CD4-positive, alpha-beta T cell (primary cell): ENCODE data around the gene HSD17B11. TPM values are rescaled to one million over a fixed set of nuclear protein-coding genes. Genes with fewer than 3 reads are reported as not detected.

Source experiments
- ATAC-seq: fragments of 200-7000 bp; cut with Tn5 transposase; one replicate; pipeline ENCODE4 v1.10.0; 2022; ENCODE audit warnings: mild to moderate bottlenecking; ENCODE audit not compliant: poor library complexity
- CTCF ChIA-PET: fragments of 350-600 bp; sonication (Branson Sonifier 250); formaldehyde crosslinking; loops from one replicate; lab custom pipeline; 2021; ENCODE audit warnings: antibody characterized with exemption, inconsistent platforms; lab: Charles Lee
- POLR2A ChIA-PET: fragments of 350-600 bp; sonication (Branson Sonifier 250); formaldehyde crosslinking; loops from one replicate; lab custom pipeline; 2021; ENCODE audit warnings: antibody characterized with exemption, inconsistent platforms; lab: Charles Lee
- DNase-seq, 14 experiments: peaks; one replicate each; pipeline ENCODE4 v3.0.0-alpha.2; 2013 to 2020; ENCODE audit warnings: mixed read lengths in 2 of 14
- H3K27ac ChIP-seq, 2 donors: one replicate each; pipeline versions ENCODE4 v1.5.1 to v1.7.0; 2013; ENCODE audit warnings: low read length in 2 of 2, low read depth in 1 of 2, mild to moderate bottlenecking in 1 of 2
- H3K27me3 ChIP-seq, 2 experiments: 1 replicate in 1 of 2; 2 replicates in 1 of 2; pipeline versions ENCODE4 v1.6.1 to v1.7.0; 2013; ENCODE audit warnings: low read length in 2 of 2, control low read depth in 1 of 2, mild to moderate bottlenecking in 1 of 2, moderate library complexity in 1 of 2; ENCODE audit not compliant: insufficient read depth in 2 of 2, control insufficient read depth in 1 of 2
- H3K36me3 ChIP-seq: one replicate; pipeline ENCODE4 v1.6.1; 2013; ENCODE audit warnings: low read length, control low read depth; ENCODE audit not compliant: insufficient read depth
- H3K4me1 ChIP-seq: one replicate; pipeline ENCODE4 v1.6.1; 2013; ENCODE audit warnings: low read length, control low read depth; ENCODE audit not compliant: insufficient read depth
- H3K4me3 ChIP-seq: one replicate; pipeline ENCODE4 v1.5.1; 2013; ENCODE audit warnings: mild to moderate bottlenecking, low read length, moderate library complexity
- H3K9me3 ChIP-seq, 2 experiments: 1 replicate in 1 of 2; 2 replicates in 1 of 2; pipeline versions ENCODE4 v1.6.1 to v1.7.0; 2013; ENCODE audit warnings: low read length in 2 of 2, mild to moderate bottlenecking in 2 of 2, control low read depth in 1 of 2, moderate library complexity in 1 of 2; ENCODE audit not compliant: control insufficient read depth in 1 of 2, insufficient read depth in 1 of 2
- H3K27ac Mint-ChIP-seq: one replicate; pipeline ENCODE4 v1.8.0; 2020; ENCODE audit warnings: mixed read lengths
- H3K27me3 Mint-ChIP-seq: one replicate; pipeline ENCODE4 v1.8.0; 2021; ENCODE audit warnings: mixed read lengths
- H3K36me3 Mint-ChIP-seq: one replicate; pipeline ENCODE4 v1.8.0; 2021; ENCODE audit warnings: low read depth, mixed read lengths
- H3K4me1 Mint-ChIP-seq: one replicate; pipeline ENCODE4 v1.8.0; 2021; ENCODE audit warnings: low read depth, mixed read lengths
- H3K4me3 Mint-ChIP-seq: one replicate; pipeline ENCODE4 v1.8.0; 2020; ENCODE audit warnings: mild to moderate bottlenecking, mixed read lengths
- H3K9me3 Mint-ChIP-seq: one replicate; pipeline ENCODE4 v1.8.0; 2020; ENCODE audit warnings: mixed read lengths
- CTCF ChIP-seq: fragments of 200-600 bp; IDR thresholded peaks from one replicate; pipeline ENCODE4 v1.8.0; 2022; ENCODE audit warnings: antibody characterized with exemption, mild to moderate bottlenecking
- intact Hi-C, 2 experiments: fragments of 100-400 bp; cut with DNase I in 1 of 2; cut with micrococcal nuclease in 1 of 2; formaldehyde crosslinking; loops; one replicate each; pipeline versions ENCODE4 v1.15.1 to v1.9.0; 2023 to 2025; cut with DNase I, micrococcal nuclease
- total RNA-seq, 174 experiments: library from RNA in 2 of 174; stranded (reverse) in 2 of 174; gene quantifications; one replicate each; pipeline ENCODE4 v1.2.3 and lab custom pipeline; 2021 to 2026

The HSD17B11 gene
- total RNA-seq, 2 experiments from 2014 or later, result 34.9 to 36.5 TPM

GRCh38 chr4:87375719-87376291, 15.2 kb downstream of the HSD17B11 start:
- peaks cover 43% of the 10 kb centered on the region for H3K36me3 ChIP-seq
- H3K27me3 Mint-ChIP-seq, result no peaks in the 10 kb centered on the region
- no peaks in the 10 kb centered on the region for H3K9me3 ChIP-seq
- DNase-seq, result peak in 4 of 14 experiments; percentile 11 to 63 (median 50)
- H3K27me3 ChIP-seq, result no peaks in the 10 kb centered on the region
- H3K9me3 Mint-ChIP-seq, result no peaks in the 10 kb centered on the region
- H3K27ac Mint-ChIP-seq, result no peak overlapping the region
- intact Hi-C loops, result no loop called here
- no peak for ATAC-seq
- CTCF ChIA-PET, result interaction anchor here (0.6 to 2.7 kb wide), 19 partner anchors 9 to 101 kb away, joined by 3 to 44 read pairs (median 5); partner anchors contain the start of genes HSD17B11 and NUDT9
- peaks cover 6% of the 10 kb centered on the region for H3K4me1 Mint-ChIP-seq
- POLR2A ChIA-PET, result interaction anchor here (0.6 kb wide), 1 partner anchor 165 kb away, joined by 3 read pairs; no protein-coding TSS in a partner anchor
- peaks cover 62% of the 10 kb centered on the region for H3K36me3 Mint-ChIP-seq
- no peak overlapping the region for H3K27ac ChIP-seq
- H3K4me3 ChIP-seq, result no peak overlapping the region
- H3K4me3 Mint-ChIP-seq, result no peak overlapping the region
- no peak for TF ChIP-seq CTCF
- no peaks in the 10 kb centered on the region for H3K4me1 ChIP-seq

- Histone ChIP-seq H3K9me3 (no peaks in the 10 kb centered on the region), H3K27me3 (no peaks in the 10 kb centered on the region), H3K27ac (no peak overlapping the region), H3K36me3 (peaks cover 71% of the 10 kb centered on the region), H3K4me3 (no peak overlapping the region), H3K4me1 (no peaks in the 10 kb centered on the region)
- Mint-ChIP-seq H3K4me1 (peaks cover 10% of the 10 kb centered on the region), H3K9me3 (no peaks in the 10 kb centered on the region), H3K4me3 (no peak overlapping the region), H3K27me3 (no peaks in the 10 kb centered on the region), H3K27ac (no peak overlapping the region), H3K36me3 (peaks cover 80% of the 10 kb centered on the region)
- intact Hi-C loops, result no loop called here
- no peak for TF ChIP-seq CTCF
- no peak for DNase-seq
- ChIA-PET POLR2A (interaction anchor here (2.1 kb wide), 1 partner anchor 21 kb away, joined by 12 read pairs; the partner anchor contains the start of gene HSD17B11), CTCF (interaction anchor here (0.6 kb wide), 1 partner anchor 142 kb away, joined by 3 read pairs; no protein-coding TSS in a partner anchor)
- ATAC-seq, result no peak
These were observed 20.9 kb downstream of the HSD17B11 start for GRCh38 chr4:87370068-87370467.

- no peak for TF ChIP-seq CTCF
- H3K27ac ChIP-seq, result no peak overlapping the region
- intact Hi-C loops, result no loop called here
- H3K9me3 ChIP-seq, result no peaks in the 10 kb centered on the region
- no peak overlapping the region for H3K4me3 Mint-ChIP-seq
- ChIA-PET CTCF (interaction anchor here (1.0 kb wide), 1 partner anchor 9 kb away, joined by 3 read pairs; no protein-coding TSS in a partner anchor), POLR2A (no interaction called here)
- ATAC-seq (no peak), DNase-seq (no peak)
- no peaks in the 10 kb centered on the region for H3K27me3 Mint-ChIP-seq
- H3K4me3 ChIP-seq, result no peak overlapping the region
- peaks cover 10% of the 10 kb centered on the region for H3K4me1 Mint-ChIP-seq
- H3K27me3 ChIP-seq, result no peaks in the 10 kb centered on the region
- H3K36me3 ChIP-seq, result peaks cover 72% of the 10 kb centered on the region
- no peaks in the 10 kb centered on the region for H3K4me1 ChIP-seq
- no peaks in the 10 kb centered on the region for H3K9me3 Mint-ChIP-seq
- H3K36me3 Mint-ChIP-seq, result peaks cover 80% of the 10 kb centered on the region
- no peak overlapping the region for H3K27ac Mint-ChIP-seq
These were observed 24.3 kb downstream of the HSD17B11 start for GRCh38 chr4:87366521-87367162.
